IMR-90 (cell line): ENCODE results near the gene GPHA2. TPM values are rescaled to one million over a fixed set of nuclear protein-coding genes. Genes with fewer than 3 reads are reported as not detected.

ENCODE experiments used
- CTCF ChIP-seq: conservative IDR thresholded peaks from 2 replicates; pipeline ENCODE4 v1.5.1; 2012; ENCODE audit warnings: mild to moderate bottlenecking, low read depth, low read length, improper control_type of control experiment
- polyA plus RNA-seq, 3 experiments: library from polyadenylated mRNA; depleted of rRNA; stranded (reverse); fragments of >200 nt; gene quantifications; 2 replicates each; pipeline ENCODE4 v1.2.3, GENCODE V29; 2012; ENCODE audit warnings: low replicate concordance in 1 of 3
- total RNA-seq: library from RNA; depleted of rRNA; stranded (reverse); fragments of >200 nt; gene quantifications from 2 replicates; pipeline ENCODE4 v1.2.3, GENCODE V29; 2012

Gene GPHA2
- total and polyA plus RNA-seq, 2 of the 4 experiments (the other 2 are of a cell fraction): not detected

GRCh38 chr11:64925536-64926436 lies 9.9 kb downstream of the GPHA2 start (continued):
- TF ChIP-seq CTCF: no peak
